ENCODE data around the gene CPA1.

The CPA1 gene

DNA sequence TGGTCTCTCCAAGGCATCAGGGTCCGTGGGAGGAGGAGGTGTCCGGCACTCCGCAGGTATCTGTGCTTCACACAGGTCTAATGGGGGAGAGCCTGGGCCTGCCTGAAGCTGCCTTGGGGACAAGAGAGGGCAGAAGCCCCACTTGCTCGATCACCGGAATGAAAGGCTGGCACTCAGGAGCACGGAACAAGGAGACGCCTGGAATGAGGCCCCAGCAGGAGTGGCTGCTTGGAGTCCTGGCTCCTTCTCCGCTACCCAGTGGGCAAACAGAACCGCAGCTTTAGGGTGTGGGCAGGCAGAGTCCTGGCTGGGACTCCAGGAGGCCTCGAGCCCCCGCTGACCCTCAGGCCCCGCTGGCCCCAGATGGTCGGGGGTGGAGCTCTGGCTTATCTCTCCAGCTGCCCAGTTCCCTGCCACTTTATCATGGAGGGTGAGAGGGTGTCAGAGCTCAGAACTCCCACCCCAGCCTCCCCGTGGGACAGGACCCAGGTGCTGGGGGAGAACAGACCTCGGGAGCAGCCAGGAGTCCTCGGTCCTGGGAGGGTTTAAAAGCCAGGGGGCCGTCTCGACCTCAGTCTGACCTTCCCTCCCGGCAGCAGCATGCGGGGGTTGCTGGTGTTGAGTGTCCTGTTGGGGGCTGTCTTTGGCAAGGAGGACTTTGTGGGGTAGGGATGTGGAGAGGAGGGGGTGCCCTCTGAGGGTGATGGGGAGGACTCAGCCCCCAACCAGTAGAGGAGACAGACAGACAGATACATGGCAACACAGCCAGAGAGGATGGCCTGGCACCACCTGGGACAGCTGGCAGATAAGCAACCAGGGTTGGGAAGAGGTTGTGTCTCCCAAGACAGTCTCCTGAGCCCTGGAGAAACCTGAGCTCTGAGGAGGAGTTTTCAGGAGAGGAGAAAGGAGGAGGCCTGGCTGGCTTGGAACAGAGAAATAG lies at the start of gene CPA1:
Gene CPA1 (plus strand): TSS at position 574 of the 940 bp plus-strand sequence. CDS start 27 bp downstream, at position 601.
- DNase-seq (ENCODE audit: low spot score) = no peak

DNA sequence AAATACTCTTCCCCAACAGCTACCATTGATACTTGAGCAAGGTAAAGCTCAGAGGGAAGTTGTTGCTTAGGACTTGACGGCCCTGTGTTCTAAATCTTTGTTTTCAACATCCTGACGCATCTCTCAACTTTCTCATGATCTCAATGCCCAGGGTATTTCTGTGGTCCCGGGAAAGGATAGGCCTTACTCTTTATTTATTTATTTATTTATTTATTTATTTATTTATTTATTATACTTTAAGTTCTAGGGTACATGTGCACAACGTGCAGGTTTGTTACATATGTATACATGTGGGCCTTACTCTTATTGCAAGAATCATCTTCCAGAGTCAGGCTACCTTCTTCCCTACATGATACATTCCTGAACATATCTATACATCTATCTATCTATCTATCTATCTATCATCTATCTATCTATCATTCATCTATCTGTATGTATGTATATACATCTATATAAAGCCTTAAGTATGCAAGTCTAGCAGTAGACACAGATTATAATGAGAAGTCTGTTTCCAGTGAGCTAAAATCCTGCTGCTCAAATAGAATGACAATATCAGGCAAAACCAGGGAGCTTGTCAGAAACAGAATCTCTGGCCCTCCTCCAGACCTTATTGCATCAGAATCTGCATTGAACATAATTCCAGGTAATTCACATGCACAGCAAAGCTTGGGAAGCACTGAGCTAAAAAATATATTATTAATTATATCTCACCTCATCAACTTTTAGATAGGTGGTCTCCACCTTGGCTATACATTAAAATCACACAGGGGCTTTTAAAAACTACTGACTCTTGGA lies 47.8 kb upstream of the CPA1 start:
- DNase-seq (ENCODE audit: low spot score) = no peak

DNA sequence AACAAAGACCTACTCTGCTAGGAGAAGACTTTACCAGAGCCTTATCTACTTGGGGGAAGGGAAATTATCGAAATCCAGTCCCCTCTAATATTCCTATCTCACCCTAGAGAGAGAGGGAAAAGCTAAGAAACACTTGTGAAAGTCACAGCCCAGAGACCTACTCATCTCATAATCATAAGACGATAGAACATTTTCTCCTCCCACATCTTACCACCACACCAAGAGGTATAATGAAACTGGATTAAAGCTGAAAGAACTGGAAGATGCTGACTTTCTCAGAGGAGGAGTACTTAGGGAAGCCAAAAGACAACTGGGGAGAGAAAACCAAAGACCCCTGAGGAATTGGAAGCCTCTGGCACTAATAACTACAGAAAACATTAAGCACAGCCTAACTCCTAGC lies 46.5 kb upstream of the CPA1 start:
- DNase-seq (ENCODE audit: low spot score) = no peak

DNA sequence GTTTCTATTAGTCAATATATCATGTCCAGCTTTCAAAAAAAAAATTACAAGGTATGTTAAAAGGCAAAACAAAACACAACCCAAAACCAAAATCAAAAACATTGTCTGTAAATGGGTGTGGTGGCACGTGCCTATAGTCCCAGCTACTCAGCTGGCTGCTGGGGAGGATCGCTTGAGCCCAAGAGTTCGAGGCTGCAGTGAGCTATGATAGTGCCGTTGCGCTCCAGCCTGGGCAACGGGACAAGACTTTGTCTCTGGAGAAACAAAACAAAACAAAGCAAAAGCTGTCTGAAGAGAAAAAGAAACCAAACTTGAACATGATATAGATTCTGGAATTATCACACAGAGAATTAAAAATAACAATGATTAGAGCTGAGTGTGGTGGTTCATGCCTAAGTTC lies 46.0 kb upstream of the CPA1 start:
- no peak for DNase-seq (ENCODE audit: low spot score)

DNA sequence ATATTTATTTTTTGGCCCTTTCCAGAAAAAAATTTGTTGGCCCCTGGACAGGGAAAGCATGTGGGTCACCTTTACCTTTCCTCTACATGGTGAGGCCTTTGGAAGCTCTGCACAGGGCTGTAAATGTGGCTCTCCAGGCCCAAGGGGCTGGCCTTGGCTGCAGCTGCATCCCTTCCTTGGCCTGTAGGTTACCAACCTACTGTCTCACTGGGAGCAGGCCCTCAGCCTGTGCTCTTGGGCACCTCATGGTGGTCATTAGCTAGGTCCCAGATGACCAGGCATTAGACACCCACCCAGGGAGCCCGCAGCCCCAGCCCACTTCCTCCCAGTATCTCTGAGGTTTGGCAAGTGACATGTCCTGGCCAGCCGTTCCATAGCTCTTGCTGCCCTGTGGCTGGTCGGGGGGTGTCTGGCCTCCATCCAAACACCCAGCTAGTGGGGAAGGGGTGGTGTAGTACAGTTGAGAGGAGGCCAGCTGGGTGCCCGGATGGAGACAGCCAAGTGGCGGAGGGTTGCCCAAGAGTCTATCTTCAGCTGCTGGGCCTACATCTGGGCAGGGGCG lies 42.8 kb upstream of the CPA1 start:
- DNase-seq (ENCODE audit: low spot score) = no peak

DNA sequence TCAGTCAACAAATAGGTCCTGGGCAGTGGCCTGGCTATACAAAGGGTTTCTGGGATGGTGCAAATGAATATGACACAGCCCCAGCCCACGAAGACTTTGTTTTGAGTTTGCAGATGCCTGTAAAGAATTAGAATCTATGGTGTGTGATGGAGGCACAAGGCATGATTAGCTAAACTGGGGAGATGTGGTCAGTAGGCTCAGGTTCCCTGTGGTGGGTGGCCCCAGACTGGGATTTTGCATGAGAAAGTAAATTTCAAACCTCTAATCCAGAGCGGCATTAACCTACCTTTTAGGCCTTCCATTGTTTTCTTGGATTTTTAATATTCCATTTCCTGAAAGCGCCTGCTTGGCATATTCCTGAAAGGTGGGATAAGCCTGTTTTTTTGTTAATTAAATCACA lies 42.1 kb upstream of the CPA1 start:
- no peak for DNase-seq (ENCODE audit: low spot score)

DNA sequence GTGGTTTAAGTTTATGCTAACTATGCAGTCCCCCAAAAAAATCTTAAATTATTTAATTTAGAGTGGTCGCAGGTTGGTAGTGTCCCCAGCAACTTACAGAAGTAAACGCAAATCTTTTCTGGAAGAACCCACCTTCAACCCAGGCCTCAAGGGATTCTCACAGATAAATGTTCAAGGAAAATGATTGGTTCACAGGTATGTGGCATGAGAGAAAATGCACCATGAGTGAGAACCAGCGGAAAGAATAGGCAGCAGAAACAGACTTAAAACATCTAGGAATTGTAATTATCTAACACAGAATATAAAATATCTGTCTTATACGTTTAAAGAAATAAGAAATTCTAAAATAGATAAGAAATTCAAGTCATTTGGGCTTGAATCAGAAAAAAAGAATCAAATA lies 38.4 kb upstream of the CPA1 start:
- no peak for DNase-seq (ENCODE audit: low spot score)

DNA sequence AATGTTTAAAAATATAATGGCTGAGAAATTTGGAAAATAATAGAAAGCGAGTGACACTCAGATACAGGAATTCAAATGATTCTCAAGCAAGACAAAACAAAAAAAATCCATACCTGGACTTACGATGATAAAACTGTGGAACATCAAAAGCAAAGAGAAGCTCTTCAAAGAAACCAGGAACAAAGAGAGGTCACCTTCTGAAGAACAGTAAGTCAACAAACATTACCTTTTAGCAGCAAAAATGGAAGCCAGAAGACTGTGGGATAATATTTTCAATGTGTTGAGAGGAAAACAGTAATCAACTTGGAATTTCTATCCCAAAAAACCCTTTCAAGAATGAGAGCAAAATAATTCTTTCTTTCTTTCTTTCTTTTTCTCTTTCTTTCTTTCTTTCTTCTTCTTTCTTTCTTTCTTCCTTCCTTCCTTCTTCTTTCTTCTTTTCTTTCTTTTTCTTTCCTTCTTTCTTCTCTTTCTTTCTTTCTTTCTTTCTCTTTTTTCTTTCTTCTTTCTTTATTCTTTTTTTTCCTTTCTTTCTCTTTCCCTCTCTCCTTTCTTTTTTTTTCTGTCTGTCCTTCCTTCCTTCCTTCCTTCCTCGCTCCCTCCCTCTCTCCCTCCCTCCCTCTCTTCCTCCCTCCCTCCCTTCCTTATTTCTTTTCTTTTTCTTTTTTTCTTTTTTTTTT lies 37.5 kb upstream of the CPA1 start:
- DNase-seq (ENCODE audit: low spot score) = no peak

DNA sequence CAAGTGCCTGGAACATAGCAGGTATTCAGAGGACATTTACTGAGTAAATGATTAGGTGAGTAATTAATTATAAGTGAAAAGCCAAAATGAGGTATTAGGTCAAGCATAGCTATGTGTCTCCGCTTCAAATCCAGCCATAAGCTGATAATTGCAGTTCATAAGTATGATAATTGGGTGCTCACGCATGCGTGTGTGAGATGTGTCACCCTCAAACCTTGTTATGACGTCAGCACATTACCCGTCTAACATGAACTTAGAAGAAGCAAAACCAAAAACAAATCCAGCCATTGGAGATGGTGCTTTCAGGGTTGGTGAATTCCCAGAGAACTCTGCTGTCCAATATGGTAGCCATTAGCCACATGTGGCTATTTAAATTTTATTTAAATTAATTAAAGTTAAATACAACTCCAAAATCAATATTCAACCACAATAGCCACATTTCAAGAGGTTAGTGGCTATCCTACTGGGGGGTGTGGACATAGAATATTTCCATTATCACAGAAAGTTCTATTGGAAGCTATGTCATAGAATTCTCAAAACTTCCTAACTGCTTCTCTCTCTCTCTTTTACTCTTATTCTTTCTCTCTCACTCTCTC lies 35.9 kb upstream of the CPA1 start, which contains the start of gene CPA5:
Gene CPA5 (plus strand): TSS at position 546 of the 596 bp plus-strand sequence. CDS start 1,670 bp downstream, outside the sequence.
- DNase-seq (ENCODE audit: low spot score) = no peak

DNA sequence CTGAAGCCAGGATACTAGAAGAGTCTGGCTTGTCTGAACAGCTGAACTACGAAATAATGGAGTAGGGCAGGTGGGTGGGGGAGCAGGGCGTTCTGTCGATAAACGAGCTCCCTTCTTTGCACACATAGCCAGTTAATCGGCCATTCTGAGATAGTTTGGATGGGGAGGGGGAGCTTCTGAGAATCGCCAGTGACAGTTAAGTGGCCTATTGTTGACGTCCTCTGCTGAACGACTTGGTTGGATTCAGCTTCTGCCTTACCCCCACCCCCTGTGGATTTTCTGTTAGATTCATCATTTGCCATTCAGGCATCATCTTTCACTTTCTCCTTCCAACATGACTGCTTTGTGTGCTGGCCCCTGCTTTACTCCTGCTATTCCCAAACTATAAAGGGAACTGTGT lies 35.2 kb upstream of the CPA1 start:
- no peak for DNase-seq (ENCODE audit: low spot score)

DNA sequence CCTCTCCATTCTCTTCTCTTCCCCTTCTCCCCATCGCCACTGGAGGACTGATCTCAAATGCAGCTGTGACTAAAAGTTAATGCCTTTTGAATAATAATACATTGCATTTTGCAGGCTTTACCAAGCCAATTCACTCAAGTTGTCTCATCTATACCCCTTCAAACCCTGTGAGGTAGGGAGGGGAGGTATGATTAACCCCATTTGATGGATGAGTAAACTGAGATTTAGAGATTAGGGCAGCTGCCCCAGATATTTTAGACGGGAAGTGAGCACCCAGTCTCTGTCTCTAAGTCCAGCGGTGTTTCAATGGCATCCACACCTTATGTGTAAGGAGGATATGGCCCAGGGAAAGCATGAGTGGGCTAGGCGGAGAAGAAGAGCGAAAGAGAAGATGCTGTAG lies 34.6 kb upstream of the CPA1 start:
- DNase-seq (ENCODE audit: low spot score) = no peak

DNA sequence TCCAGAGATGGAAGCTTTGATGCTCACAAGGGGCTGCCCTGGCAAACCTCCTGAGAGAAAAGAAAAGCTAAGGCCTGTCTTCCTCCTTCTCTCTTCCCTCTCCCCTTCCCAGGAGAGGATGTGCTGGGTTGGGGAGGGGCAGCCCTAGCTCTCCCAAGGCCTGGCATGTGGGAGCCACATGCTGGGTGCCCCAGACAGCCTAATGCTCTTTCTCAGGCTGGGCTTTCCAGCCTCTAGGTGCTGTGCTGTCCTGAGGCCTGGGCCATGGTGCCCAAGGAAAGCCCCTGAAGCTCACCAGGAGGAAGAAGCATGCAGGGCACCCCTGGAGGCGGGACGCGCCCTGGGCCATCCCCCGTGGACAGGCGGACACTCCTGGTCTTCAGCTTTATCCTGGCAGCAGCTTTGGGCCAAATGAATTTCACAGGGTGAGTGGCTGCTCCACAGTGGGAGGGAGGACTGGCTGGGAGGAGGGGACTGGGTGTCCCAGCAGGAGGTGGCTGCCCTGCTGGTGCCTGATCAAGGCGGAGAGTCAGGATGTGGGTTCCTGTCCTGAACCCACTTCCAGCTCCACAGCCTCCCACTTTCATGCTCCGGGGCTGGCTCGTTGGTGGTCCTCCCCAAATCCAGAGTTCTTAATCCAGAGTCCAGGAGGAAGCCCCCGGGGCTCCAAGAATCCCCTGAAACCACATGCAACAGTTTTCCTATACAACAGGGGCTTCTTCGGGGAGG lies 34.0 kb upstream of the CPA1 start:
- DNase-seq (ENCODE audit: low spot score) = no peak

DNA sequence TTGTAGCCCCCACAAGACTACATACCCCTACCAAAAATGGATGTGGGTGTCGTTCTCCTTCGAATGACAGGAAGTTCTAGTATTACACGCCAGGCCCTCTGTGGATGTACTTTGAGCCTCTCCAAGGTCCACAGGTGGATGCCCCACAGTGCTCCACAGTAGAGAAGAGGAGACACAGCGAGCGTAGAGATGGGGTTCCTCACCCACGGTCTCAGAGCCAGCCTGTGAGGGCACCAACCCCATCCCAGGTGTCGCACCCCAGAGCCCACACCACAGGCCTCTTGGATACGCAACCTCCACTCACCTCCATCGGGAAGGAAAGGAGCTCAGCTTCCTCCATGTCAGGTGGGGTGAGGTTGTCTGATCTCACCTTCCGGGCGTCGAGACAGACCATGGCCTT lies 33.4 kb upstream of the CPA1 start:
- no peak for DNase-seq (ENCODE audit: low spot score)

DNA sequence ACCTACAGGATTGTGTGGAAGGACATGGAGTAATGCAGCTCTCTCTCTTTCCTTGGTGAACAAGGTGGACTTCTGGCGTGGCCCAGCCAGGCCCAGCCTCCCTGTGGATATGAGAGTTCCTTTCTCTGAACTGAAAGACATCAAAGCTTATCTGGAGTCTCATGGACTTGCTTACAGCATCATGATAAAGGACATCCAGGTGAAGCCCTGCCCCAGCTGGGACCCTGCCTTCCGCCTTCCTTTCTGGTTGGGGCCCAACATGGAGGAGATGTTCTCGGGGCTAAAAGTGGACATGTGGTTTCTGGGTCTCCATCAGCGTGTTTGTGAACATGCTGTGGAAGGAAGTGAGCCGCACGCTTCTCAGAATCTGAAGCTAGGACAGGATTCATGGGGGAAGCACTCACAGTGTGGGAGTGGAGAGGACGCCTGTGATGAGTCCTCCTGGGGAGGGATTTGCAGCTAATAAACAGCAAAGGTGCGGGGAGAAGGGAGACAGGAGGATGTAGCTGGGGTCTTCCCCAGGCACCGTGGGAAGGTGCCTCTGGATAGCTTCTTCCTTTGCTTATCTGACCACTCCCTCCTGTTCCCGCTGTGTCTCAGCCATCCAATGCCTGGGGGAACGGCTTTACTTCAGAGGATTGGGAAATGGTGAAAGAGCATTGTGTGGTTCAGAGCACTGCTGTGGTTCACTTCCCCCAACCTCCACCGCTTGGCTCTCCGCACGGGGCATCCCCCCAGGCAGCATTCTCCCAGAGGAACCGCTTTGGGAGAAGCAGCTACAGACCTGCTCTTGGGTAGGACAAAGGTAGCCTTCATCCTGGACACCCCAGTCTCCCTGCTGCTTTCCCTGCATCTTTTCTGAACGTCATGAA lies 30.1 kb upstream of the CPA1 start:
- no peak for DNase-seq (ENCODE audit: low spot score)

DNA sequence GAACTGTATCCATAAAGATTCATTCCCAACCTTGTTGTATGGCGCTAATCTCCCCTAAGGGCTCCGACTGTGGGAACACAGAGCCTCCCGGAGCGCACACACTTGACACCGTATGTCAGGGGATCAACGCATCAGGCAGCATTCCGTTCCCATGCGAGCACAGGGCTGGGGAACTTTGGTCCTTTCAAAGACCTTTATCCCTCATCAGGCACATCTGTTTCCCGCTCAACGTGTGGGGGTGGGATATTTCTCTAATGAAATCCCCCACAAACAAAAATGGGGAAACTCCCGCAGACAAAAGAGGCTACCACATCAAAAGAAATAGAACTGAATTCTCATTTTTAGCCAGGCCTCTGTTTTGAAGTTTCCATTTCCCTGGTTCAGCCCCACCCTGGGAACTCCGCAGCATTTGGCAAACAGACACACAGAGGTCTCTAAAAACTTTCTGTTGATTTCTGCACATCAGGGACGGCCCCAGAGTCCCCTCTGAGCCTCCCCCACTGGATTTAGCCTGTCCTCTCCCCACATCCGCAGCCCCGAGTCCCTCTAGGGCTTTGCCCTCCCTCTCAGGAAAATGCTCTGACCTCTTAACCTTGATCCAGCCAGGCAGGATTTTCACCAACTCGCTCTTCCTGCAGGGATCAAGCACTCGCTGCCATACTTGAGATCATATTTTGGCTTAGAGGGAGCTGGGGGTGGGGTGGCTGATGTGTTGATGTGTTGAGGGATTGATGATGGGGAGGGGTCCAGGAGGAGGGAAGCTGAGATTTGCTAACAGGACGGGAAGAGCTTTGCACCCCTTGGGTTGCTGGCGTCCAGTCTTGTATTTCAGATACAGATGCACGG lies 29.1 kb upstream of the CPA1 start:
- DNase-seq (ENCODE audit: low spot score) = no peak

DNA sequence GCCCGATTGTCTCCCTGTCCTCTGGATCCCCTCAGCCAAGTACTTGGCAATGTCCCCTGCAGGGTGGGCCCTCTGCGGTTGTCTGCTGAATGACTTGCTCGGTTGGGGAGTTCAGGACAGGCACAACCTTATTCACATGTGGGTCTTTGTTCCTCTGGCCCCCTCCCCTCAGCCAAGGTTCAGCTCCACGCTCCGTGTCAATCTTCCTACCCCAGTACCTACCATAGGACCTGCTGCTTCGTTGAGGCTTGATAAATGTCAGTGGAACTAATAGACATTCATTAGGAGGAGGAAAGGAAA lies 28.6 kb upstream of the CPA1 start:
- DNase-seq (ENCODE audit: low spot score) = no peak

DNA sequence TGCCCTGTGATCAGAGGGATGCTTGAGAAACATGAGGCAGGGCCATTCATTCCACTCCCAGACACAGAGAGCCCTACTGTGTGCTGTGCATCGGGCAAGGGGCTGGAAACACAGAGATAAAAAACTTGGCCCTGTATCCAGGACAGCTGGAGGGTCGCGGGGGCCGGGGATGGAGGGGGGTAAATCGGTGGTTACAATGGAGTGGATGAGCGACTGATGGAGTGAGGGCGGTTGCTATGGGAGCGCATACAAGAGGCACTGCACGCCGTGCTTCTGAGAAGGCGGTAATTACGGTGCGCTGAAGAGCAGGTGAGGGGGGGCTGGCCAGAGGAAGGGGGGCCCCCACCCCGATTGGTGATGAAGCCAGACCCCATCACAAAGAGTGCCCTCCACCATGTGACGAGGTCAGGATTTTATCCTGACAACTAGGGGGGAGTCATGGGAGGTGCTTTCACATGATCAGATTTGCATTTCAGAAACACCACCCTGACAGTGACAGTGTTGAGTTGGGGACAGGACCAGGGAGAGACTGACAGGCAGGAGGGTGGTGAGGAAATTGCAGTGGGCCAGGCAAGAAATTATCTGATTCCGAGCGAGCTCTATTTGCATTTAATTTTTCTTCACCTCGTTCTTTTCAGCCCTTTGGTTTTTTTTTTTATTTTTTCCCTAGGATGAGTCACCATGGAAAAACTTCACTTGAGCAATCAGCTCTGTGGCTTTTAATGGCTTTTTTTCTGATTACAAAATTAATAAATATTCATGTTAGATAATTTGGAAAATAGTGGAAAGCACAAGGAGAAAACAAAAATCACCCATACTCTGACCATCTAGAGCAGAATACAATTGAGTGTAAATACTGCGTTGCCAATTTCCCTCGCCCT lies 27.9 kb upstream of the CPA1 start:
- DNase-seq (ENCODE audit: low spot score) = no peak

DNA sequence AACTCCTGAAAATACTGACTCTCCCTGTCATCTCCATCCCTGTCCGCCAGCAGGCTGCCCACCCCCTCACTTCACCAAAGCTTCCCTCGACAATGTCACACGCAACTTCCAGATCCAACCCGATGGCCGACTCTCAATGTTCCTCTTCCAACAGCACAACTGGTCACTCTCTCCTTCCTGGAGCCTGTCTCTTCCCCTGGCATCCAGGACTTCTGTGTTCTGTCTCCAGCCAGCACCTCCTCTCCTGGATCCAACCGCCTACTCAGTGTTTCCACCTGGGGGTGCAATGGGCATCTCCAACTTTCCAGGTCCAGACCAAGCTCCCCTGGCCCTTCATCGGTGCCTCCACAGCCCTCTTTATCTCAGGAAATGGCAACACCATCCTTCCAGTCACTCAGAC lies 27.1 kb upstream of the CPA1 start:
- DNase-seq (ENCODE audit: low spot score) = no peak

Measured in globus pallidus (tissue), 1 donor.